ENCODE data around the gene DPP6.

DPP6 gene

GRCh38 chr7:154886591-154886990 is 834.4 kb downstream of the DPP6 start:
- no peaks in the 10 kb centered on the region for H3K36me3 Mint-ChIP-seq (ENCODE audit: low read depth)
- no peaks in the 10 kb centered on the region for H3K4me1 Mint-ChIP-seq (ENCODE audit: low read depth)
- no peak overlapping the region for H3K4me3 Mint-ChIP-seq
- no peaks in the 10 kb centered on the region for H3K27me3 Mint-ChIP-seq (ENCODE audit: low read depth)
- H3K27ac Mint-ChIP-seq, result no peak overlapping the region
- no peaks in the 10 kb centered on the region for H3K9me3 Mint-ChIP-seq

GRCh38 chr7:154888690-154889089 is 836.5 kb downstream of the DPP6 start:
- H3K36me3 Mint-ChIP-seq (ENCODE audit: low read depth), result no peaks in the 10 kb centered on the region
- no peaks in the 10 kb centered on the region for H3K9me3 Mint-ChIP-seq
- H3K4me3 Mint-ChIP-seq, result no peak overlapping the region
- no peaks in the 10 kb centered on the region for H3K27me3 Mint-ChIP-seq (ENCODE audit: low read depth)
- no peak overlapping the region for H3K27ac Mint-ChIP-seq
- H3K4me1 Mint-ChIP-seq (ENCODE audit: low read depth), result no peaks in the 10 kb centered on the region

GRCh38 chr7:154892459-154892858 is 840.3 kb downstream of the DPP6 start:
- Mint-ChIP-seq H3K27ac (no peak overlapping the region), H3K36me3 (ENCODE audit: low read depth) (no peaks in the 10 kb centered on the region), H3K4me3 (no peak overlapping the region), H3K4me1 (ENCODE audit: low read depth) (no peaks in the 10 kb centered on the region), H3K27me3 (ENCODE audit: low read depth) (no peaks in the 10 kb centered on the region), H3K9me3 (no peaks in the 10 kb centered on the region)

GRCh38 chr7:154896076-154896475 is 843.9 kb downstream of the DPP6 start:
- Mint-ChIP-seq H3K9me3 (no peaks in the 10 kb centered on the region), H3K27me3 (ENCODE audit: low read depth) (no peaks in the 10 kb centered on the region), H3K4me1 (ENCODE audit: low read depth) (no peaks in the 10 kb centered on the region), H3K27ac (no peak overlapping the region), H3K4me3 (no peak overlapping the region), H3K36me3 (ENCODE audit: low read depth) (no peaks in the 10 kb centered on the region)

- Mint-ChIP-seq H3K36me3 (ENCODE audit: low read depth) (no peaks in the 10 kb centered on the region), H3K4me3 (no peak overlapping the region), H3K27ac (no peak overlapping the region), H3K9me3 (no peaks in the 10 kb centered on the region), H3K4me1 (ENCODE audit: low read depth) (no peaks in the 10 kb centered on the region), H3K27me3 (ENCODE audit: low read depth) (no peaks in the 10 kb centered on the region)
These were observed 847.0 kb downstream of the DPP6 start for GRCh38 chr7:154898973-154899855.

- H3K36me3 Mint-ChIP-seq (ENCODE audit: low read depth), result no peaks in the 10 kb centered on the region
- no peak overlapping the region for H3K4me3 Mint-ChIP-seq
- no peak overlapping the region for H3K27ac Mint-ChIP-seq
- no peaks in the 10 kb centered on the region for H3K9me3 Mint-ChIP-seq
- no peaks in the 10 kb centered on the region for H3K4me1 Mint-ChIP-seq (ENCODE audit: low read depth)
- H3K27me3 Mint-ChIP-seq (ENCODE audit: low read depth), result no peaks in the 10 kb centered on the region
These were observed 847.7 kb downstream of the DPP6 start for GRCh38 chr7:154899862-154900261.

GRCh38 chr7:154902600-154903082 is 850.4 kb downstream of the DPP6 start:
- H3K27me3 Mint-ChIP-seq (ENCODE audit: low read depth), result no peaks in the 10 kb centered on the region
- no peaks in the 10 kb centered on the region for H3K36me3 Mint-ChIP-seq (ENCODE audit: low read depth)
- no peaks in the 10 kb centered on the region for H3K4me1 Mint-ChIP-seq (ENCODE audit: low read depth)
- H3K4me3 Mint-ChIP-seq, result no peak overlapping the region
- no peak overlapping the region for H3K27ac Mint-ChIP-seq
- no peaks in the 10 kb centered on the region for H3K9me3 Mint-ChIP-seq

- no peak overlapping the region for H3K27ac Mint-ChIP-seq
- no peak overlapping the region for H3K4me3 Mint-ChIP-seq
- H3K36me3 Mint-ChIP-seq (ENCODE audit: low read depth), result no peaks in the 10 kb centered on the region
- no peaks in the 10 kb centered on the region for H3K9me3 Mint-ChIP-seq
- H3K4me1 Mint-ChIP-seq (ENCODE audit: low read depth), result peaks cover 3% of the 10 kb centered on the region
- H3K27me3 Mint-ChIP-seq (ENCODE audit: low read depth), result no peaks in the 10 kb centered on the region
These were observed 851.0 kb downstream of the DPP6 start for GRCh38 chr7:154903083-154903731.

- no peaks in the 10 kb centered on the region for H3K27me3 Mint-ChIP-seq (ENCODE audit: low read depth)
- H3K4me1 Mint-ChIP-seq (ENCODE audit: low read depth), result peaks cover 3% of the 10 kb centered on the region
- H3K27ac Mint-ChIP-seq, result no peak overlapping the region
- H3K9me3 Mint-ChIP-seq, result no peaks in the 10 kb centered on the region
- no peak overlapping the region for H3K4me3 Mint-ChIP-seq
- H3K36me3 Mint-ChIP-seq (ENCODE audit: low read depth), result no peaks in the 10 kb centered on the region
These were observed 852.9 kb downstream of the DPP6 start for GRCh38 chr7:154905146-154905545.

- Mint-ChIP-seq H3K4me3 (no peak overlapping the region), H3K27me3 (ENCODE audit: low read depth) (no peaks in the 10 kb centered on the region), H3K27ac (no peak overlapping the region), H3K36me3 (ENCODE audit: low read depth) (no peaks in the 10 kb centered on the region), H3K4me1 (ENCODE audit: low read depth) (peaks cover 3% of the 10 kb centered on the region), H3K9me3 (no peaks in the 10 kb centered on the region)
These were observed 853.4 kb downstream of the DPP6 start for GRCh38 chr7:154905615-154906014.

GRCh38 chr7:154906201-154906600 is 854.0 kb downstream of the DPP6 start:
- Mint-ChIP-seq H3K4me3 (no peak overlapping the region), H3K27ac (no peak overlapping the region), H3K36me3 (ENCODE audit: low read depth) (no peaks in the 10 kb centered on the region), H3K4me1 (ENCODE audit: low read depth) (peaks cover 3% of the 10 kb centered on the region), H3K27me3 (ENCODE audit: low read depth) (no peaks in the 10 kb centered on the region), H3K9me3 (no peaks in the 10 kb centered on the region)

- Mint-ChIP-seq H3K4me1 (ENCODE audit: low read depth) (peaks cover 3% of the 10 kb centered on the region), H3K27ac (no peak overlapping the region), H3K4me3 (no peak overlapping the region), H3K27me3 (ENCODE audit: low read depth) (no peaks in the 10 kb centered on the region), H3K36me3 (ENCODE audit: low read depth) (no peaks in the 10 kb centered on the region), H3K9me3 (no peaks in the 10 kb centered on the region)
These were observed 854.6 kb downstream of the DPP6 start for GRCh38 chr7:154906736-154907355.

GRCh38 chr7:154907651-154908620 is 855.7 kb downstream of the DPP6 start:
- H3K9me3 Mint-ChIP-seq, result no peaks in the 10 kb centered on the region
- no peaks in the 10 kb centered on the region for H3K36me3 Mint-ChIP-seq (ENCODE audit: low read depth)
- no peak overlapping the region for H3K4me3 Mint-ChIP-seq
- no peak overlapping the region for H3K27ac Mint-ChIP-seq
- peaks cover 3% of the 10 kb centered on the region for H3K27me3 Mint-ChIP-seq (ENCODE audit: low read depth)
- peaks cover 3% of the 10 kb centered on the region for H3K4me1 Mint-ChIP-seq (ENCODE audit: low read depth)
